BJ (cell line): ENCODE data around the gene FAM168B. TPM values are rescaled to one million over a fixed set of nuclear protein-coding genes. Genes with fewer than 3 reads are reported as not detected.

Experiments used
- CTCF ChIA-PET: fragments of 350-600 bp; formaldehyde crosslinking; extraction: SDS; loops from one replicate; lab custom pipeline; 2021; ENCODE audit warnings: antibody characterized with exemption, inconsistent platforms; lab: Yijun Ruan, JAX
- POLR2A ChIA-PET: fragments of 300-600 bp; sonication (Branson Sonifier 250); formaldehyde crosslinking; extraction: SDS; loops from one replicate; lab custom pipeline; 2021; ENCODE audit warnings: antibody characterized with exemption; lab: Charles Lee
- DNase-seq: peaks from one replicate; pipeline ENCODE4 v3.0.0-alpha.2; 2011; ENCODE audit warnings: low read depth
- H3K27me3 ChIP-seq: 2 replicates; pipeline ENCODE4 v1.6.0; 2011; ENCODE audit warnings: low read length; ENCODE audit not compliant: control insufficient read depth, insufficient read depth
- H3K36me3 ChIP-seq: 2 replicates; pipeline ENCODE4 v1.5.1; 2011; ENCODE audit warnings: low read length; ENCODE audit not compliant: control insufficient read depth, insufficient read depth
- H3K4me3 ChIP-seq: 2 replicates; pipeline ENCODE4 v1.5.1; 2011; ENCODE audit warnings: low read depth, mild to moderate bottlenecking, control low read depth, low read length
- polyA plus RNA-seq: library from polyadenylated mRNA; depleted of rRNA; stranded (reverse); fragments of >200 nt; gene quantifications from 2 replicates; pipeline ENCODE4 v1.2.3, GENCODE V29; 2011
- TF ChIP-seq, protein P1 (sequence below): IDR thresholded peaks from 2 replicates; pipeline ENCODE4 v1.5.1; 2011; ENCODE audit warnings: low read depth, mild to moderate bottlenecking, control low read depth, inconsistent platforms, low read length, moderate library complexity; ENCODE audit not compliant: insufficient read depth

Gene FAM168B
- polyA plus RNA-seq, 1 experiment, result 85.6 TPM

DNA sequence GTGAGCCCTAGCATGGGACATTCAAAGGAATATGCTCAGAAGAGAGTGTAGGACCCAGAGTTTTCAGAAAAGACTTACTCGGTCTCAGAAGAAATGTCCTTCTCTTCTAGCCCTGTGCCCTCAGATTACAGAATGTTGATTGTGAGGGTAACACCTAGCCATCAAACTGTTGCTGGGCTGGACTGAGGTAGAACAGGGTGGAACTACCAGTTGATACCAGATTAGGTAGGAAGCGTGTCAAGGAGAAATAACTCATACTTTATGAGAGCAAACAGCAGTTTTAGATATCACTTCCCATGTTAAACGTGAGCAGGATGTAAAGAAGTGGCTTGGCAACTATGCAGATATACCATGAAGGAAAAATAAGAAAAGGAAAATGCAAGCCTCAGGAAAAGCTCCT is 34.7 kb upstream of the FAM168B start:
- CTCF ChIA-PET, result no interaction called here

DNA sequence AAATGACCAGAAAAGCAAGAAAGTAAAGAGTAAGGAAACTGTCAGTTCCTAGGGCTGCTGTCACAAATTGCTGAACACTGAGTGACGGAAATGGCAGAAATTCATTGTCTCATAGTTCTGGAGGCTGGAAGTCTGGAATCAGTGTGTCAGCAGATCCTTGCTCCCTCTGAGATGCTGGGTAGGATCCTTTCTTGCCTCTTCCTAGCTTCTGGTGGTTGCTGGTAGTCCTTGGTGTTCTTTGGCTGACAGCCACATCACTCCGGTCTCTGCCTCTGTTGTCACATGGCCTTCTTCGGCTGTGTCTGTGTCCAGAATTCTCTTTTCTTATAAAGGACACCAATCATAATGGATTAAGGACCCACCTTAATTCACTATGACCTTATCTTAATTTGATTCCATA is 33.8 kb upstream of the FAM168B start:
- ChIA-PET CTCF (no interaction called here), POLR2A (no interaction called here)
- TF ChIP-seq, protein P1, sequence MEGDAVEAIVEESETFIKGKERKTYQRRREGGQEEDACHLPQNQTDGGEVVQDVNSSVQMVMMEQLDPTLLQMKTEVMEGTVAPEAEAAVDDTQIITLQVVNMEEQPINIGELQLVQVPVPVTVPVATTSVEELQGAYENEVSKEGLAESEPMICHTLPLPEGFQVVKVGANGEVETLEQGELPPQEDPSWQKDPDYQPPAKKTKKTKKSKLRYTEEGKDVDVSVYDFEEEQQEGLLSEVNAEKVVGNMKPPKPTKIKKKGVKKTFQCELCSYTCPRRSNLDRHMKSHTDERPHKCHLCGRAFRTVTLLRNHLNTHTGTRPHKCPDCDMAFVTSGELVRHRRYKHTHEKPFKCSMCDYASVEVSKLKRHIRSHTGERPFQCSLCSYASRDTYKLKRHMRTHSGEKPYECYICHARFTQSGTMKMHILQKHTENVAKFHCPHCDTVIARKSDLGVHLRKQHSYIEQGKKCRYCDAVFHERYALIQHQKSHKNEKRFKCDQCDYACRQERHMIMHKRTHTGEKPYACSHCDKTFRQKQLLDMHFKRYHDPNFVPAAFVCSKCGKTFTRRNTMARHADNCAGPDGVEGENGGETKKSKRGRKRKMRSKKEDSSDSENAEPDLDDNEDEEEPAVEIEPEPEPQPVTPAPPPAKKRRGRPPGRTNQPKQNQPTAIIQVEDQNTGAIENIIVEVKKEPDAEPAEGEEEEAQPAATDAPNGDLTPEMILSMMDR, result no peak
- Histone ChIP-seq H3K36me3 (peaks cover 15% of the 10 kb centered on the region), H3K27me3 (no peaks in the 10 kb centered on the region), H3K4me3 (no peak overlapping the region)
- no peak for DNase-seq

More for the DNA sequence above, 34.7 kb upstream of the FAM168B start:
- POLR2A ChIA-PET, result no interaction called here
- DNase-seq, result no peak
- Histone ChIP-seq H3K4me3 (no peak overlapping the region), H3K27me3 (no peaks in the 10 kb centered on the region), H3K36me3 (peaks cover 14% of the 10 kb centered on the region)
- TF ChIP-seq, protein P1, result no peak

DNA sequence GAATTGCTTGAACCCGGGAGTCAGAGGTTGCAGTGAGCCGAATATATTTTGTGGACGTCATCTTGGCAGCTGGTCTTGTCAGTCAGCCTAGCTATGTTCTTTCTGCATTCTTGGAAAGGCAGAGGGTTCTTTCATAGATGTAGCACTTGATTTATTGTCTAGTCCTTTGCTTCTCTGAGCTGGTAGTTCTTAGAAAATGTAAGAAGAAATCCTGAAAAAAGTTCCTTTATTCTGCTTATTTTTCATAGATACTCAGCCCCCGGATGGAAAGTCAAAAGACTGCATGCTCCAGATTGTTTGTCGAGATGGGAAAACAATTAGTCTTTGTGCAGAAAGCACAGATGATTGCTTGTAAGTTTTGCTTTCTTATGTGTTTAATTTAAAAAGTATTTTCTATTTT is 33.2 kb upstream of the FAM168B start:
- Histone ChIP-seq H3K4me3 (no peak overlapping the region), H3K36me3 (peaks cover 15% of the 10 kb centered on the region), H3K27me3 (no peaks in the 10 kb centered on the region)
- TF ChIP-seq, protein P1, result no peak
- ChIA-PET CTCF (no interaction called here), POLR2A (no interaction called here)
- DNase-seq, result no peak

DNA sequence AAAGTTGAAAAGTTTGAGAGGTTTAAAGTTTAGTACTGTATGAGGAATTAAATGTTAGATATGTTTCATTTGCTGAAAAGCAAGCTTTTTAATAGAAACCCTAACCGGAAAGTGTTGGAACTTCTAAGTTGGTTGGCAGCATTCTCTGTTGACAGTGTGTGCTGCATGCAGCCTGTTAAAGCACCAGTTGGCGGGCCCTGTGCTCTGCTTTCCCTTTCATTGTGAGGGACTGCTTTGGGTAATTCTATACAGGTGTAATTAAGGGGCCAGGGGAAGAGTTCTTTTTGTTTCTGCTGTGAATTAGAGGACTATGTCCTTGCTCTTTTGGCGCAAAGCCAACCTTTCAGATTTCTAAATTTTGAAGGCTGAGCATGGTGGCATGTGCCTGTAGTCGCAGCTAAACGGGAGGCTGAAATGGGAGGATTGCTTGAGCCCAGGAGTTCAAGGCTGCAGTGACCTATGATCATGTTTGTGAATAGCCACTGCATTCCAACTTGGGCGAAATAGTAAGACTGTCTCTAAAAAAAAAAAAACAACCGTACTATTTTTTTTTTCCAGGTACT is 32.0 kb upstream of the FAM168B start:
- POLR2A ChIA-PET, result no interaction called here

DNA sequence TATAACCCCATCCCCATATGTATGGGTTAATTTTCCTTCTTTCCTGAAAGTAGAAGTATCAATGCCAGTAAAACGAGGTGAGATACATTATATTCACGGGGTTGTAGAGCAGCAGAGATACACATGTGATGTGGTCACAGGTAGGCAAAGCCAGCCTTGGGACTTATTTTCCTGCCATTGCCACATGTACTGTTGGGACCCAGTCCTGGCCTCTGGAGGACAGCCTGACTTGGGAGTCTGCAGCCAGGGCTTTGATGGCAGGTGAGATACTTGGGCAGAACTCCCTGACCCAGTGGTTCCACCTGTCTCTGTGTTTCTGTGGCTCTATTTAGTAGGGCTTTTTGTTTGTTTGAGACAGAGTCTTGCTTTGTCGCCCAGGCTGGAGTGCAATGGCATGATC is 29.9 kb upstream of the FAM168B start:
- peaks cover 8% of the 10 kb centered on the region for H3K36me3 ChIP-seq
- CTCF ChIA-PET, result interaction anchor here (2.5 kb wide), 1 partner anchor 10 kb away, joined by 6 read pairs; no protein-coding TSS in a partner anchor
- no peaks in the 10 kb centered on the region for H3K27me3 ChIP-seq
- no peak for DNase-seq
- POLR2A ChIA-PET, result no interaction called here
- H3K4me3 ChIP-seq, result no peak overlapping the region
- TF ChIP-seq, protein P1, result no peak

More for the DNA sequence above, 32.0 kb upstream of the FAM168B start:
- Histone ChIP-seq H3K27me3 (no peaks in the 10 kb centered on the region), H3K4me3 (no peak overlapping the region), H3K36me3 (peaks cover 10% of the 10 kb centered on the region)
- TF ChIP-seq, protein P1, result no peak
- DNase-seq, result no peak
- CTCF ChIA-PET, result no interaction called here
